HL-60/S4 treated with retinoic acid at 250 ng/mL for 4 days and 3 days (cell line): ENCODE measurements around the gene FER.
"Not testable (repeated sequence)": the region's sequence is repeated elsewhere in the genome, so short reads cannot be mapped to it uniquely, and the experiment has no call there.

ENCODE experiments used
- in situ Hi-C: fragments of 300-500 bp; cut with MboI; formaldehyde crosslinking; loops from 2 replicates; pipeline ENCODE4 v1.7.0; 2022; ENCODE audit warnings: low sequenced_read_pairs

FER gene

DNA sequence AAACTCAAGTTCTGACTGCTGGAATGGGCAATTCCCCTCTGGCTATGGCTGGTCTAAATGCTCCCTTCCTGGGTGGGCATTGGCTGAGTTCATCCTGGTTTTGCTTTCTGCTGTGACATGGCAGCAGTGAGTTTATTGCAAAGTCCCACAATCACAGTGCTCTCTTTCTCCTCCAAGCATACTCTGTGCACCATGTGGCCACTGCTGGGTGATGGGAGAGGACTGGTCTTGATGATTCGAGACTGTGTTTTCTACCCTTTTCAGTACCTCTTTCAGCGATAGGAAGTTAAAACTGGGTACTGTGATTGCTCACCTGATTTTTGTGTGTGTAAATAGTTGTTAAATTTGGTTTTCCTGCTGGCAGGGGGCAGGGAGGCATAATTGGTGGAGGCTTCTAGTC lies 49.7 kb downstream of the FER start:
- in situ Hi-C loops = no loop called here

- in situ Hi-C loops = no loop called here
Observed at GRCh38 chr5:108797986-108798385, 50.3 kb downstream of the FER start.

DNA sequence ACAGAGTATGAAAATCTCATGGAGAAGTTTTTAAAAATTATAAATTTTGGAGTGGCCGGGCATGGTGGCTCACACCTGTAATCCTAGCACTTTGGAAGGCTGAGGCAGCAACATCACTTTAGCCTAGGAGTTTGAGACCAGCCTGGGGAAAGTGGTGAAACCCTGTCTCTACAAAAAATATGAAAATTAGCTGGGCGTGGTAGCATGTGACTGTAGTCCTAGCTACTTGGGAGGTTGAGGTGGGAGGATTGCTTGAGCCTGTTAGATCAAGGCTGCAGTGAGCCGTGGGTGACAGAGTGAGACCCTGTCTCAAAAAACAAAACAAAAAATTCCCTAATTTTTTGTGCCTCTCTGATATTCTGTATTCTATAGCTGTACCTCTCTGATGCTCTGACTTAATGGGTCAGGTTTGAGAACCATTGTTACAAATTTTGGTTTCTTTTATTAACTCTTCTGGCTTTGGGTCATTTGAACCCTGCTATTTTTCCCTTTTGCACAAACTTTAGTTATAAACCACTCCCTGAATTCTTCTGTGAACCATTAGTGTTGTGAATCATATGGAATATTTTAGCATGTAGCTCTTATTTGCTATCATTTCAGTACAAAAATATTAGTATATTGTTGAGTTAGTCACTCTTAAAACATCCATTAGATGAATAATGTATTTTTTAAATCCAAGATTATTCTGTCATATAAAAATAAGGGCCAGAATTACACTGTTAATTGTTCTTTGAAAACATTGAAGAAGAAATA lies 51.0 kb downstream of the FER start:
- in situ Hi-C loops = no loop called here

DNA sequence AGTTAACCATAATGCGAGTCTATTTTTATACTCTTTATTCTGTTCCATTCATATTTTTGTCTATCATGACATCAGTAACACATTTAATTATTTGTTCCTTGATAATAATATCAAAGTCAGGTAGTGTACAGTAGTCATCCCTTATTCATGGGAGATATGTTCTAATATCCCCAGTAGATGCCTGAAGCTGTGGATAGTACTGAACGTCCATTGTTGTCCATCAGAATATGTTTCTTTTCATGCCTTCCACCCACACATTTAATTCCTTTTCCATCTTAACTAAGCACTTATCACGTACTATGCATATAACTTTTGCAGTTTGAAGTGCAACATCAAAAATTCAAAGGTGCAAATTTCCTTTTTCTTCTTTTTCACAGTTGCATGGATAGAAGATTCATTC lies 53.6 kb downstream of the FER start:
- in situ Hi-C loops = no loop called here

DNA sequence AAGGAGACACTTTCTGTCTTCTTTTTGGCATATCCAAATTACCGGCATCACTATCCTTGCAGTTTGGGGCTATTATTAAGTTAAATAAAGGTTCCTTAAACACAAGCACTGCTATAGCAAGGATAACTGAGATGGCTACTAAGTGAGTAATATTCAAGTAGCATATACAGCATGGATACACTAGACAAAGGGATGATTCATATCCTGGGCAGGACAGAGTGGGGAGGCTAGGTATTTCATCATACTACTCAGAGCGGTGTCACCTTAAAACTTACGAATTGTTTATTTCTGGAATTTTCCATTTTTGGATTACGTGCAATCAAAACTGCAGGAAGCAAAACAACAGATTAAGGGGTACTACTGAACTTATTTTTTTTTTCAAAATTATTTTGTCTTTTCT lies 54.1 kb downstream of the FER start:
- in situ Hi-C loops = no loop called here

GRCh38 chr5:108810717-108811116 lies 63.0 kb downstream of the FER start:
- in situ Hi-C loops = no loop called here

DNA sequence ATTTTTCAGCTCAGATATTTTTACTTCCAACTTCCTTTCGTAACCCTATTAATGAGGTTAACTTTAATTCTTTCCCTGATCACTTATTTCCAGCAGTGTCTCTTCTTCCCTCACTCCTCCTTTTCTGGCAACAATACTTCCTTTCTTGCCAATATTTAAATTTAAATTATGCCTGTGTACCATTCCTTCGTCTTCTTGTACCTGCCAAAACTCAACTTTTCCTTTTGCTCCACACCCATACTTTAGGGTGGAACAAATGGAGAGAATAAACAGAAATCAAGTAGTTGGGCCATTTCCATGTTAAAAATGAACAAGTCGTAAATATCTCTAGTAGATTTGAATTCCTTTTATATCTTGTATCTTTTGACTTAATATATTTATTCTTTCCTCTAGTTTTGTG lies 66.0 kb downstream of the FER start:
- in situ Hi-C loops = no loop called here

DNA sequence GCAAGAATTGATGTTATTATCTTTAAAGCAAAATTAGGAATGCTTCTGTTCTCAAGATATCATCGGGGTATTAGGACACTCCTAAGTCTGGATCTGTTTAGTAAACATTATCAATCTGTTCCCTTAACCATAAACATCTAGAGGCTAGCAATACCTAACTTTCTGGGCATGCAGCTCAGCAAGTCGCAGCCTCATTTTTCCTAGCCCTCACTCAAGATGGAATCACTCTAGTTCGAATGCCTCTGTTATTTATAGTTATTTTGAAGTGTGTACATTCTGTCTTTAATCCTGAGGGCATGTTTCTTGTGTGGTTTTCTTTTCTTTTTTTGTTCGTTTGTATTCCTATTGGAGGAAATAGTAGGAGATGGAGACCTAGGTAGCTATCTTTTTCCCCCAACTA lies 66.9 kb downstream of the FER start:
- in situ Hi-C loops = no loop called here

DNA sequence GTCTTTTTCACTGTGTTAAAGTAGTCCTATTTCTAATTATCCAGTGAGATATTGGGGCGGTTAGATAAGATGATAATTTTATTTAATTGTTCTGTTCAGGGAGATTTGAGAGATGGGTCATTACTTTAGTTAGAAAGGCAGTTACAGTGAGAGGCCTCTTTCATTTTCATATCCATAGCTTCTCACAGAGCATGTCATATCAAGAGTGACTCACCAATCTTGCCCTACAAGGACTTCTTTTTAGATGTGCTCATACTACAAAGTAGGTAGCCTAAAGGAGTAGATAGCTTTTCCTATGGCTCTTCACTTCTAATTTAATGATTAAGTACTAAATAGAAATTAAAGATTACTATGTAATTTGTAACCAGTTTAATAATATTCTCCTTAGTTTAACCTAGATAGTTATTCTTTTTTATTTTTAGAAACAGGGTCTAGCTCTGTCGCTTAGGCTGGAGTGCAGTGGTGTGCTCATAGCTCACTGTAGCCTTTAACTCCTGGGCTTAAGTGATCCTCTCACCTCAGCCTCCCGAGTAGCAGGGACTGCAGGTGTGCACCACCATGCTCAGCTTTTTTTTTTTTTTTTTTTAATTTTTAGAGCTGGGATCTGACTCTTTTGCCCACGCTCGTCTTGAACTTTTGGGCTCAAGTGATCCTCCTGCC lies 71.0 kb downstream of the FER start:
- in situ Hi-C loops = no loop called here

DNA sequence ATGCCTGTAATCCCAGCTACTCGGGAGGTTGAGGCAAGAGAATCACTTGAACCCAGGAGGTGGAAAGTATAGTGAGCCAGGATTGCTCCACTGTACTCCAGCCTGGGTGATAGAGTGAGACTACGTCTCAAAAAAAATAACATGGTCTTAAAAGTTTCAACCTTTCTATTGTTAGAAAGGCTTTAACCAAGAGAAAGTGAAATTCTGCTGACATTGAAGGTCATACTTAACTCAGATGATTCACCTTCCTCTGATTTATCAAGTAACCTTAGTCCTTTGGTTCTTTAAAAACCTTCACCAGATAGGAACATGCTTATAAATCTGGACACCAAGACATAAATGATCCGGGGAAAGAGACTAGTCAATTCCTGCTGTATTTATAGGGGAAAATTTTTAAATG lies 73.3 kb downstream of the FER start:
- in situ Hi-C loops = no loop called here

- in situ Hi-C loops = no loop called here
Observed at GRCh38 chr5:108822211-108822947, 74.7 kb downstream of the FER start.

GRCh38 chr5:108827131-108827530 lies 79.4 kb downstream of the FER start:
- in situ Hi-C loops = no loop called here

- in situ Hi-C loops = no loop called here
Observed at GRCh38 chr5:108830705-108831276, 83.1 kb downstream of the FER start.

DNA sequence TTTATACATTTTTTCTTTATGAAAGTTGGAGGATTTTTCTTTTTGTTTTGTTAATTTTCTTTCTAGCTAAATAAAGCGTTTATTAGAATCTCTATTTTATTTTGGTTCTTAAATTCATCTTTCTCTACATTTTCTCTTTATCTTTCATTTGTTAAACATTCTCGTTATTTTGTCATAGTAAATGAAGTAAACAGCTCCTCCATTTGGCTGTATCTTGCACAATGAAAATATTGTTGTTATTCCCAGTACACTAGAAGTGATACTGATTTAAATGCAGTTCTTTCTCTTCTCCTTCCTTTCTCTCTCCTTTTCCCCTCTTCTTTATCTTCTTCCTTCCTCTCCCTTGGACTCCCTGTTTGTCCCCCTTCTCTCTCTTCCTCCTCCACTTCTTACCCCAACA lies 88.8 kb downstream of the FER start:
- in situ Hi-C loops = no loop called here

GRCh38 chr5:108842260-108842941 lies 94.7 kb downstream of the FER start:
- in situ Hi-C loops = not testable (repeated sequence)

- in situ Hi-C loops = not testable (repeated sequence)
Observed at GRCh38 chr5:108851129-108851528, 103.4 kb downstream of the FER start.

GRCh38 chr5:108857905-108858304 lies 110.2 kb downstream of the FER start:
- in situ Hi-C loops = no loop called here

- in situ Hi-C loops = no loop called here
Observed at GRCh38 chr5:108858959-108859358, 111.3 kb downstream of the FER start.

- in situ Hi-C loops = no loop called here
Observed at GRCh38 chr5:108862211-108862610, 114.5 kb downstream of the FER start.

DNA sequence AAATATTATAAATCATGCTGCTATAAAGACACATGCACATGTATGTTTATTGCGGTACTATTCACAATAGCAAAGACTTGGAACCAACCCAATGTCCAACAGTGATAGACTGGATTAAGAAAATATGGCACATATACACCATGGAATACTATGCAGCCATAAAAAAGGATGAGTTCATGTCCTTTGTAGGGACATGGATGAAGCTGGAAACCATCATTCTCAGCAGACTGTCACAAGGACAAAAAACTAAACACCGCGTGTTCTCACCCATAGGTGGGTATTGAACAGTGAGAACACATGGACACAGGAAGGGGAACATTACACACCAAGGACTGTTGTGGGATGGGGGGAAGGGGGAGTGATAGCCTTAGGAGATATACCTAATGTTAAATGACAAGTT lies 118.4 kb downstream of the FER start:
- in situ Hi-C loops = not testable (repeated sequence)

DNA sequence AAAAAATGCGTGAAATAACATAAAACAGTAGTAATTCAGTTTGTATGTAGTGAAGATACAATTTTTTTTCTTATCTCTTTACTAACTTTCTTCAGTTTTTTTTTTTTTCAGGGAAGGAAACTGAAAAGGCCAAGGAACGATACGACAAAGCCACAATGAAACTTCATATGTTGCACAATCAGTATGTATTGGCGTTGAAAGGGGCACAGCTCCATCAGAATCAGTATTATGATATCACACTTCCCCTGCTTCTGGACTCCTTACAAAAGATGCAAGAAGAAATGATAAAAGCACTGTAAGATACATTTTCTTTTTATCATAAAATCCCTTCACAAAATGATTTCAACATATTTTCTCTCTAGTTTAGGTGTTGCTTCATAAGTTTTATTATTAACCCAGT lies 120.0 kb downstream of the FER start:
- in situ Hi-C loops = no loop called here
